ENCODE results near the gene ABCD4.

- TF ChIP-seq CTCF (IDR thresholded peaks at IDR 0.05) (no peak), POLR2A (IDR thresholded peaks at IDR 0.05) (no peak)
Measured at GRCh38 chr14:74289801-74290200, 12.9 kb downstream of the ABCD4 start.

Data from thyroid gland (tissue), 4 donors.